SK-N-SH treated with all-trans-retinoic acid at 6 μM for 48 hours (cell line): ENCODE data around the gene SOS1.

Experiments
- ATAC-seq: fragments of 200-7000 bp; cut with Tn5 transposase; 3 replicates; pipeline ENCODE4 v1.9.1; 2020; ENCODE audit warnings: mild to moderate bottlenecking, moderate library complexity
- ARNTL ChIP-seq: fragments of 450-650 bp; formaldehyde crosslinking; IDR thresholded peaks from 2 replicates; pipeline ENCODE4 v1.5.0; 2020; ENCODE audit warnings: low read depth, mild to moderate bottlenecking, moderate library complexity, borderline replicate concordance
- BACH2 ChIP-seq: fragments of 250-450 bp; sonication (Bioruptor Pico); IDR thresholded peaks from 2 replicates; pipeline ENCODE4 v1.9.0; 2021; ENCODE audit warnings: mild to moderate bottlenecking, borderline replicate concordance
- CSDC2 ChIP-seq: fragments of 250-450 bp; sonication (Bioruptor Pico); IDR thresholded peaks from 2 replicates; pipeline ENCODE4 v1.5.0; 2020; ENCODE audit warnings: mild to moderate bottlenecking, moderate library complexity
- CSRNP3 ChIP-seq: fragments of 250-450 bp; sonication (Bioruptor Pico); IDR thresholded peaks from 2 replicates; pipeline ENCODE4 v1.5.1; 2021; ENCODE audit warnings: mild to moderate bottlenecking, moderate library complexity
- ESRRG ChIP-seq: fragments of 250-450 bp; sonication (Bioruptor Pico); IDR thresholded peaks from 2 replicates; pipeline ENCODE4 v1.6.1; 2021; ENCODE audit warnings: mild to moderate bottlenecking
- GLIS3 ChIP-seq: fragments of 250-450 bp; sonication (Bioruptor Pico); IDR thresholded peaks from 2 replicates; pipeline ENCODE4 v1.5.0; 2020; ENCODE audit warnings: mild to moderate bottlenecking, moderate library complexity
- PATZ1 ChIP-seq: fragments of 250-450 bp; sonication (Bioruptor Pico); IDR thresholded peaks from 2 replicates; pipeline ENCODE4 v1.8.0; 2020; ENCODE audit warnings: mild to moderate bottlenecking, moderate library complexity, borderline replicate concordance
- PPARA ChIP-seq: fragments of 250-450 bp; sonication (Bioruptor Pico); IDR thresholded peaks from 2 replicates; pipeline ENCODE4 v1.5.0; 2020; ENCODE audit warnings: mild to moderate bottlenecking, borderline replicate concordance
- RARB ChIP-seq: fragments of 250-450 bp; sonication (Bioruptor Pico); IDR thresholded peaks from 2 replicates; pipeline ENCODE4 v1.8.0; 2021; ENCODE audit warnings: mild to moderate bottlenecking, moderate library complexity
- SNAI2 ChIP-seq: fragments of 250-450 bp; sonication (Bioruptor Pico); IDR thresholded peaks from 2 replicates; pipeline ENCODE4 v1.5.0; 2020; ENCODE audit warnings: mild to moderate bottlenecking, moderate library complexity
- TCF4 ChIP-seq: fragments of 250-450 bp; sonication (Bioruptor Pico); IDR thresholded peaks from 2 replicates; pipeline ENCODE4 v1.8.0; 2021; ENCODE audit warnings: mild to moderate bottlenecking, moderate library complexity, borderline replicate concordance
- TOX ChIP-seq: fragments of 250-450 bp; sonication (Bioruptor Pico); IDR thresholded peaks from 2 replicates; pipeline ENCODE4 v1.8.0; 2021; ENCODE audit warnings: mild to moderate bottlenecking, moderate library complexity, borderline replicate concordance
- TSHZ2 ChIP-seq: fragments of 250-450 bp; sonication (Bioruptor Pico); IDR thresholded peaks from 2 replicates; pipeline ENCODE4 v1.5.0; 2020; ENCODE audit warnings: mild to moderate bottlenecking, moderate library complexity
- ZC3H10 ChIP-seq: fragments of 250-450 bp; sonication (Bioruptor Pico); IDR thresholded peaks from 2 replicates; pipeline ENCODE4 v1.5.1; 2021; ENCODE audit warnings: mild to moderate bottlenecking, moderate library complexity
- ZFP3 ChIP-seq: fragments of 250-450 bp; sonication (Bioruptor Pico); IDR thresholded peaks from 2 replicates; pipeline ENCODE4 v1.5.0; 2020; ENCODE audit warnings: mild to moderate bottlenecking, moderate library complexity
- ZNF565 ChIP-seq: fragments of 450-650 bp; formaldehyde crosslinking; conservative IDR thresholded peaks from 2 replicates; pipeline ENCODE4 v1.5.0; 2020; ENCODE audit warnings: low read depth, mild to moderate bottlenecking, moderate library complexity
- ZNF70 ChIP-seq: fragments of 450-650 bp; formaldehyde crosslinking; IDR thresholded peaks from 2 replicates; pipeline ENCODE4 v1.5.0; 2020; ENCODE audit warnings: mild to moderate bottlenecking, moderate library complexity
- ZNF8 ChIP-seq: fragments of 450-650 bp; formaldehyde crosslinking; IDR thresholded peaks from 2 replicates; pipeline ENCODE4 v1.5.0; 2020; ENCODE audit warnings: mild to moderate bottlenecking, moderate library complexity
- TF ChIP-seq, protein P1 (sequence below): fragments of 250-450 bp; sonication (Bioruptor Pico); IDR thresholded peaks from 2 replicates; pipeline ENCODE4 v1.8.0; 2021; ENCODE audit warnings: low read depth, mild to moderate bottlenecking, moderate library complexity, borderline replicate concordance

The SOS1 gene

GRCh38 chr2:38966006-38966405 is 154.8 kb downstream of the SOS1 start:
- TF ChIP-seq ZNF70 (CRISPR knock-in tag), result no peak
- no peak for TF ChIP-seq ZNF565
- no peak for TF ChIP-seq RARB
- TF ChIP-seq PPARA (CRISPR knock-in tag), result no peak
- no peak for TF ChIP-seq ZC3H10 (CRISPR knock-in tag)
- TF ChIP-seq SNAI2 (CRISPR knock-in tag), result no peak
- no peak for TF ChIP-seq TCF4 (CRISPR knock-in tag)
- no peak for TF ChIP-seq ZNF8 (CRISPR knock-in tag)
- no peak for TF ChIP-seq TOX (CRISPR knock-in tag)
- no peak for TF ChIP-seq ARNTL (CRISPR knock-in tag)
- no peak for TF ChIP-seq ZFP3 (CRISPR knock-in tag)
- no peak for TF ChIP-seq BACH2 (CRISPR knock-in tag)
- TF ChIP-seq CSRNP3 (CRISPR knock-in tag), result no peak
- TF ChIP-seq TSHZ2 (CRISPR knock-in tag), result no peak
- TF ChIP-seq CSDC2 (CRISPR knock-in tag), result no peak
- TF ChIP-seq, protein P1, sequence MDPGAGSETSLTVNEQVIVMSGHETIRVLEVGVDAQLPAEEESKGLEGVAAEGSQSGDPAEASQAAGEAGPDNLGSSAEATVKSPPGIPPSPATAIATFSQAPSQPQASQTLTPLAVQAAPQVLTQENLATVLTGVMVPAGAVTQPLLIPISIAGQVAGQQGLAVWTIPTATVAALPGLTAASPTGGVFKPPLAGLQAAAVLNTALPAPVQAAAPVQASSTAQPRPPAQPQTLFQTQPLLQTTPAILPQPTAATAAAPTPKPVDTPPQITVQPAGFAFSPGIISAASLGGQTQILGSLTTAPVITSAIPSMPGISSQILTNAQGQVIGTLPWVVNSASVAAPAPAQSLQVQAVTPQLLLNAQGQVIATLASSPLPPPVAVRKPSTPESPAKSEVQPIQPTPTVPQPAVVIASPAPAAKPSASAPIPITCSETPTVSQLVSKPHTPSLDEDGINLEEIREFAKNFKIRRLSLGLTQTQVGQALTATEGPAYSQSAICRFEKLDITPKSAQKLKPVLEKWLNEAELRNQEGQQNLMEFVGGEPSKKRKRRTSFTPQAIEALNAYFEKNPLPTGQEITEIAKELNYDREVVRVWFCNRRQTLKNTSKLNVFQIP (CRISPR knock-in tag), result no peak
- TF ChIP-seq GLIS3, result no peak
- no peak for TF ChIP-seq ESRRG (CRISPR knock-in tag)
- TF ChIP-seq PATZ1 (CRISPR knock-in tag), result no peak
- no peak for ATAC-seq

DNA sequence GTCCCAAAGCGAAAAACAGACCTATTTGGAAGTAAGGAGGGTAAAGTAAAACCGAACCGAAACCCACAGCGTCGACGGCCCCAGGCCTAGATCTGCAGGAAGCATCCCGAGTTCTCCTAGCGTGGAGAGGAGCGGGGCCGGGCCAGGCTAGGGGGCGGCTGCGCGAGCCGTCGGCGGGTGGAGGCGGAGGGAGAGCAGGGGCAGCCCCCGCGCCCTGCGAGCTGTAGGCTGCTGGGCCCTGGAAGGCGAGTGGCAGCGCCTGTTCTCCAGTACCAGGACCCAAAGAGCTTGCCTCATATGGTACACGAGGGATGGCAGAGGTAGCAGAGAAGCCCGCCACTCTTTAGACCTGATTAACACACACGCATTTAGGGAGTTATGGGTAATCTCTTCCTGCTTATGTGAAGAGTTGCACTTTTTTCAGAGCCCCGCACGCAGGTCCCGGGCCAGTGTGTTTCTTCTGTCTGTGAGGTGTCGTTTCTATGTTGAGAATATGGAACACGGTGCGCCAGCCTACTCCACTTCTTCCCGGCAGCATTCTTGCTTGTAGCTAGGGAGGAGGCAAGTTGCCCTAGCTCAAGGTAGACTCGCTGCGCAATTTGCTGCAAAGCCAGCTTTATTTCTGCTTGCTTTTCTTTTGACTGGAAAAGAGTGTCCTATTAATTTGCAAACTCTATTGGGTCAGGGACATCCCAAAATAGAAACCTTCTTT is 160.1 kb downstream of the SOS1 start:
- no peak; the same call in 2 of the 3 replicates for ATAC-seq
- TF ChIP-seq PATZ1 (CRISPR knock-in tag), result no peak
- no peak for TF ChIP-seq CSDC2 (CRISPR knock-in tag)
- no peak for TF ChIP-seq CSRNP3 (CRISPR knock-in tag)
- TF ChIP-seq GLIS3, result no peak
